Nephron (organoid): ENCODE measurements around the gene HUS1.

ENCODE experiments used
- H3K27ac Mint-ChIP-seq, 3 experiments: 2 replicates each; pipeline ENCODE4 v1.8.0; 2020; ENCODE audit warnings: mixed read lengths in 3 of 3, mild to moderate bottlenecking in 2 of 3, moderate library complexity in 1 of 3
- H3K27me3 Mint-ChIP-seq: 2 replicates; pipeline ENCODE4 v1.8.0; 2021; ENCODE audit warnings: low read depth, mild to moderate bottlenecking, moderate library complexity, mixed read lengths
- H3K36me3 Mint-ChIP-seq: 2 replicates; pipeline ENCODE4 v1.8.0; 2020; ENCODE audit warnings: low read depth, mixed read lengths
- H3K4me1 Mint-ChIP-seq: 2 replicates; pipeline ENCODE4 v1.8.0; 2020; ENCODE audit warnings: mixed read lengths
- H3K4me3 Mint-ChIP-seq, 3 experiments: 2 replicates each; pipeline ENCODE4 v1.8.0; 2020; ENCODE audit warnings: mild to moderate bottlenecking in 3 of 3, mixed read lengths in 3 of 3, moderate library complexity in 2 of 3
- H3K9me3 Mint-ChIP-seq: 2 replicates; pipeline ENCODE4 v1.8.0; 2020; ENCODE audit warnings: mixed read lengths
- TF ChIP-seq, protein P1 (sequence below), 3 experiments: fragments of 200-600 bp; sonication (generic); IDR thresholded peaks; one replicate each; pipeline ENCODE4 v1.5.0; 2021; ENCODE audit warnings: antibody characterized with exemption in 3 of 3; ENCODE audit not compliant: unreplicated experiment in 3 of 3

The HUS1 gene

DNA sequence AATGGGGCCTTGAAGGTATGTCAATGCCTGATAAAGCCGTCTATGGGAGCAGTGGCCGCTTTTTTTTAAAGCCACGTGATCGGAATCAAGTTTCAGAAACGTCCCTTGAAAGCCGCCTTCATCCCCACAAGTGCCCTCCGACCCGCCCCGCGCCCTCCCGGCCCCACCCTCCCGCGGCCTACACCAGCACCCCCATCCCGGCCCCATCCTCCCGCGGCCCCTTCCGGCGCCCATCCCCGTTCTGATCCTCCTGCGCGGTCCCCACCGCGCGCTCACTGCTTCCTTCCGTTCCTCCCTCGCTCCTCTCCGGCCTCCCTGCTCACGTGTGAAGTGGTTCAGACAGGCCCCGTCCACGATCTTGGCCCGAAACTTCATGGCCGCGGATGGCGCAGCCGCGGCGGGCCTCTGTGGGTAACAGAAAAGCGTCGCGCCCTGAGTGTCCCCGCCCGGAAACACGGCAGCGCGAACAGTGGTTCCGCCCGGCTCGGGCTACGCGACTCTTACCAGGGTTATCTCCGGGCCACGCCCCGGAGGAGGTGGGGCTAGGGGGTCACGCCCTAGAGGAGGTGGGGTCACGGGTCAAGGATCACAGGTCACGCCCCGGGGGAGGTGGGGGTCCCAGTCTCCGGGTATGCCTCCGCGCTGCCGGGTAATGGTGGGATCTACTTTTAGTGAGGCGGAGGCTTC is at the start of gene HUS1:
TSS of gene HUS1 (minus strand) at position 471 of the 687 bp plus-strand sequence. CDS start at position 375, 96 bp downstream.
- H3K27me3 Mint-ChIP-seq = peaks cover 3% of the 10 kb centered on the region
- peak within 1 kb of the TSS; percentile 88 to 89 (median 88) for H3K4me3 Mint-ChIP-seq
- H3K9me3 Mint-ChIP-seq = no peaks in the 10 kb centered on the region
- H3K4me1 Mint-ChIP-seq = peaks cover 21% of the 10 kb centered on the region
- H3K27ac Mint-ChIP-seq = peak within 1 kb of the TSS; percentile 91 to 96 (median 94)
- TF ChIP-seq, protein P1, sequence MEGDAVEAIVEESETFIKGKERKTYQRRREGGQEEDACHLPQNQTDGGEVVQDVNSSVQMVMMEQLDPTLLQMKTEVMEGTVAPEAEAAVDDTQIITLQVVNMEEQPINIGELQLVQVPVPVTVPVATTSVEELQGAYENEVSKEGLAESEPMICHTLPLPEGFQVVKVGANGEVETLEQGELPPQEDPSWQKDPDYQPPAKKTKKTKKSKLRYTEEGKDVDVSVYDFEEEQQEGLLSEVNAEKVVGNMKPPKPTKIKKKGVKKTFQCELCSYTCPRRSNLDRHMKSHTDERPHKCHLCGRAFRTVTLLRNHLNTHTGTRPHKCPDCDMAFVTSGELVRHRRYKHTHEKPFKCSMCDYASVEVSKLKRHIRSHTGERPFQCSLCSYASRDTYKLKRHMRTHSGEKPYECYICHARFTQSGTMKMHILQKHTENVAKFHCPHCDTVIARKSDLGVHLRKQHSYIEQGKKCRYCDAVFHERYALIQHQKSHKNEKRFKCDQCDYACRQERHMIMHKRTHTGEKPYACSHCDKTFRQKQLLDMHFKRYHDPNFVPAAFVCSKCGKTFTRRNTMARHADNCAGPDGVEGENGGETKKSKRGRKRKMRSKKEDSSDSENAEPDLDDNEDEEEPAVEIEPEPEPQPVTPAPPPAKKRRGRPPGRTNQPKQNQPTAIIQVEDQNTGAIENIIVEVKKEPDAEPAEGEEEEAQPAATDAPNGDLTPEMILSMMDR (IDR thresholded peaks at IDR 0.05; ENCODE audit: unreplicated experiment in 3 of 3) = no peak
- peaks cover 35% of the 10 kb centered on the region for H3K36me3 Mint-ChIP-seq

DNA sequence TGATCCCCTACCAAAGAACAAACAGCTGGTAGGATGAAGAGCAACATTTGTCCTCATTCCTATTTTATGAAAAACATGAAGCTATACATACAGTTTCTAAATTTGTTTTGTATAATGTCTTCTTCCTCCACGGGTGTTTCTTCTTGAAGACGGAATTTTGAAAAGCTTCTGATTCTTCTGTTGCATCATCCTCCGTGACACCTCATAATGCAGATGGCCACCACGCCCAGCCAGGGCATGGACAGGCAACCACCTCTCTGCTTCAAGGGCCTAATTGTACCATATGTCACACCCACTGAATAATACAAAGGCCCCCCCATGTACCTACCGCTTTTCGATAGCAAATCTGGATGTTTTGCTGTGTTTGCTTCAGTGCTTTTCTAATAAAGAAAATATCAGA is 49.5 kb upstream of the HUS1 start, which contains the start of gene SUN3:
TSS of gene SUN3 (minus strand) at position 170 of the 400 bp plus-strand sequence. CDS start at position 1, 169 bp downstream.
- H3K9me3 Mint-ChIP-seq = no peaks in the 10 kb centered on the region
- no peaks in the 10 kb centered on the region for H3K36me3 Mint-ChIP-seq
- H3K4me3 Mint-ChIP-seq = no peak within 1 kb of the TSS
- no peak within 1 kb of the TSS for H3K27ac Mint-ChIP-seq
- TF ChIP-seq, protein P1 (IDR thresholded peaks at IDR 0.05; ENCODE audit: unreplicated experiment in 3 of 3) = no peak
- H3K4me1 Mint-ChIP-seq = no peaks in the 10 kb centered on the region
- peaks cover 41% of the 10 kb centered on the region for H3K27me3 Mint-ChIP-seq

DNA sequence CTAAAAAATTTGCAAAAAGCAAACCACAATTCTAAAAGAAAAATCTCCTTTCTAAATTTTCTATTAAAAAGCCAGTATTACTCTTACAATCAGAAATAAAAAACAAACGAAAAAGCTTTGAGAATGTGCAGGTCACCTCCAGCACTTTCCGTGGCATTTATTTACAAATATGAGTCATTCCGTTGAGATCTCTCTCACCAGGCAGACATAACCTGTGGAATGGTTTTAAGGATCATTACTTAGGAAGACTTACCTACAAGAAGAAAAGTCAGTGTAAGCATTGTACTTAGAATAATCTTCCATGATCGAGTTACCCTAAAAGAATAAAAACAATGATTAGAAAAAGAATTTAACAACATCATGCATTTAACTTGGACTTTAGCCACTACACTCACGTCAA is 46.2 kb upstream of the HUS1 start:
- TF ChIP-seq, protein P1 (IDR thresholded peaks at IDR 0.05; ENCODE audit: unreplicated experiment in 3 of 3) = no peak
- no peaks in the 10 kb centered on the region for H3K4me1 Mint-ChIP-seq
- peaks cover 18% of the 10 kb centered on the region for H3K27me3 Mint-ChIP-seq
- H3K4me3 Mint-ChIP-seq = no peak overlapping the region
- peaks cover 6% of the 10 kb centered on the region for H3K9me3 Mint-ChIP-seq
- H3K36me3 Mint-ChIP-seq = no peaks in the 10 kb centered on the region
- no peak overlapping the region for H3K27ac Mint-ChIP-seq

DNA sequence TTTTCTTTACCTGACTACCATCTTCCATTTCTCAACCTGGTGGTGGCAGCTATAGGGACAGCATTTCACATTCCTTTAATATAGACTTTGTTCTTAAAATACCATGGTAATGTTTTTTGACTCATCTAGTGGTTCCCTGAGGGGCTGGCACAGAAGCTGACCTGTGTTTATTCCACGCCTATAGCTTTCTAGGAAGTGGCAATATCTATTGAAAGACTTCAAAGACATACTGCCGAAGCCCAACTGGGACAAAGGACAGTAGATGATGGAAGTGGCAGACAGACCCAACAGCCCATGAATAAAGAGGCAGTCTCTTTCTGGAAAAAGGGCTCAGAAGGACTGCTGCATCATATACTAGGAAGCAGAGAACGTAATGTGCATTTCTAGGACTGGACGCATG is 38.3 kb upstream of the HUS1 start:
- Mint-ChIP-seq H3K27ac (no peak overlapping the region), H3K4me3 (no peak overlapping the region), H3K36me3 (no peaks in the 10 kb centered on the region), H3K9me3 (peaks cover 15% of the 10 kb centered on the region), H3K27me3 (peaks cover 4% of the 10 kb centered on the region), H3K4me1 (no peaks in the 10 kb centered on the region)
- TF ChIP-seq, protein P1 (IDR thresholded peaks at IDR 0.05; ENCODE audit: unreplicated experiment in 3 of 3) = no peak

DNA sequence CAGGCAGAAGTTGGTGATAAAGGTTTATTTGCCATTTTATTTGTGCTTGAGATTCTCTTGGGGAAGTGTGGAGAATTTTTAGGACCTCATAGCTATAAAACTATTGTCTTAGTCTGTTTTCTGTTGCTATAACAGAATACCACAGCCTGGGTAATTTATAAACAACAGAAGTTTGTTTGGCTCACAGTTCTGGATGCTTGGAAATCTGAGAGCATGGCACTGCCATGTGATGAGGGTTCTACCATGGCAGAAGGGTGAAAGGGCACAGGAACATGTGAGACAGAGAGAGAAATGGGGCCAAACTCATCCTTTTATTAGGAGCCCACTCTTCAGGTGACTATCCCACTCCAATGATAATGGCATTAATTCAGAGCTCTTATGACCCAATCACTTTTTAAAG is 37.2 kb upstream of the HUS1 start:
- H3K4me3 Mint-ChIP-seq = no peak overlapping the region
- TF ChIP-seq, protein P1 (IDR thresholded peaks at IDR 0.05; ENCODE audit: unreplicated experiment in 3 of 3) = no peak
- H3K36me3 Mint-ChIP-seq = no peaks in the 10 kb centered on the region
- H3K27ac Mint-ChIP-seq = no peak overlapping the region
- no peaks in the 10 kb centered on the region for H3K4me1 Mint-ChIP-seq
- no peaks in the 10 kb centered on the region for H3K27me3 Mint-ChIP-seq
- peaks cover 13% of the 10 kb centered on the region for H3K9me3 Mint-ChIP-seq

DNA sequence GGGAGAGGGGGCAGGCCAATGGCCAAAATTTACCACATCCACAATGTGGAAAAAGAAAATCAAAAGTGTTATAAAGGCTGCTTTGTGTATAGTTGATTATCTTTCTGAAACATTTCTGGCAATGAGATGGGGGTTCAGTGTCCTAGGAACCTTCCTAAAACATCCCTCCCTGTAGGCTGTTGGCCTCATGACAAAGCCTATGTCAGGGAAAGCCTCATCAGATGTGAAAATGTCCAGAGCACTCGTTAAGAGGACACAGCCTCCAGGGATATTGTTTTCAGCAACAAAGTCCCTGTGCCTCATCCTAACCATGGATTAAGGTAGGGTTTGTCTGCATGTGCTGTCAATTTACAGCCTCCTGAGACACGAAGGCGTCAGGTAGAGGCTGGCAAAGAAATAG is 32.5 kb upstream of the HUS1 start:
- no peaks in the 10 kb centered on the region for H3K36me3 Mint-ChIP-seq
- TF ChIP-seq, protein P1 (IDR thresholded peaks at IDR 0.05; ENCODE audit: unreplicated experiment in 3 of 3) = no peak
- no peak overlapping the region for H3K27ac Mint-ChIP-seq
- no peaks in the 10 kb centered on the region for H3K9me3 Mint-ChIP-seq
- peaks cover 4% of the 10 kb centered on the region for H3K27me3 Mint-ChIP-seq
- H3K4me3 Mint-ChIP-seq = no peak overlapping the region
- H3K4me1 Mint-ChIP-seq = no peaks in the 10 kb centered on the region
